SW 1271 (cell line): Measurements from ENCODE around the gene NGEF.

Experiments
- DNase-seq, 2 experiments: peaks; one replicate each; lab custom pipeline; 2025; lab: John Stamatoyannopoulos, UW

The NGEF gene

GRCh38 chr2:232885264-232885961, 127.6 kb downstream of the NGEF start:
- DNase-seq, result no peak

DNA sequence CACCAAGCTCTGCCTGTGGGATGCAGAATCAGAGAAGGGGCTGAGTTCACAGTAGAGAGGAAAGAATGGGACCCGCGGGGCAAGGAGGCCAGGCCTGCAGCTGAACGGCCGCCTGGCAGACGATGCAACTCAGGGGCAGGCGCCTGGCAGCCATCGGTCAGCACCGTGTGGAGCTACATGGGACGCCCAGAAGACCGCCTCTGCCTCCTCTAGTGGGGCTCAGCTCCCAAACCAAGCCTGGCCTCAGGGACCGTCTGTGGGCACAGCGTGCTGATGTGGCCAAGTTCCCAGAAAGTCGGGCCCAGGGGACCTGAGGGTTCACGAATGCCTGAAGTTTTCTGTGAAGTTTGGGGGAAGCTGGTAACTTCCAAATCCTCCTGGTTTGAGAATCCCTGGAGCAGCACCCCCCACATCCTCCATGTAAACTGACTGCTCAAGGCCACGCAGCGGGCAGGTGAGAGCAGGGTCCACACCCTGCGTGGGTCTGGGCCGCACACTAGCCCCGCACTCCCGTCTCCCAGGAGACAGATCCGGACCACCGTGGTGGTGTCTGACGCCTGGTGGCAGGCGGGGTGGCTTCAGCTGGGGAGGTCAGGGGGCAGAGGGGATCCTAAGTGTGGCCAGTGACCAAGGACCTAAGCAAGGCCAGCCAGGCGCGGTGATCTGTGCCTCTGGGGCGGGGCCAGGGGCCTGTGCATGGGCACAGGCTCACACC, 128.3 kb downstream of the NGEF start:
- DNase-seq, result no peak

- no peak for DNase-seq
These were observed 129.0 kb downstream of the NGEF start for GRCh38 chr2:232884001-232884421.

DNA sequence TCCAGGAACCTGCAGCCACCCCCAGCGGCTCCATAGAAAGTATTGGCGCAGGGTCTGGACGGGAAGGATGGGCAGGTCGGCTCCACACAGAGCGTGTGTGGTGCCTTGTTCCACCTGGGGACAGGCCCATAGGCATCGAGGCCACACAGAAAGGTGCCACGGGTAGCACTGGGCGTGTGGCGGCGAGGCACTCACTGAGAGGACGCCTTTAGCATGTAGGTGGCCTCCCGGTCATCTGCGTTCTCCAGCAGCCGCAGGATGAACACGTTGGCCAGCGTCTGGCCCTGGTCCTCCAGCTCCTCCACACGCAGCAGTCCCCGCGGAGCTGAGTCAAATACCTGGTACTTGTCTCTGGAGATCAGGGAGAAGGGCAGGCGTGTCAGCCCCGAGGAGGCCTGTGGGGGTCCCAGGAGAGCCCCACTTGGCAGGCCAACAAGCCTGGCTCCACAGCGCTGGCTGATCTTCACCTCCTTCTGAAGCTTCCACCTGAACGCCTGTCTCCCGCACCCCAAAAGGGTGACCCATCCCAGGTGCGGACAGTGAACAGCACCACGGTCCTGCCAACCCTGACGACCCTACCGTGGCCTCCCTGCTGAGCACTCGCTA, 129.8 kb downstream of the NGEF start:
- DNase-seq, result no peak

DNA sequence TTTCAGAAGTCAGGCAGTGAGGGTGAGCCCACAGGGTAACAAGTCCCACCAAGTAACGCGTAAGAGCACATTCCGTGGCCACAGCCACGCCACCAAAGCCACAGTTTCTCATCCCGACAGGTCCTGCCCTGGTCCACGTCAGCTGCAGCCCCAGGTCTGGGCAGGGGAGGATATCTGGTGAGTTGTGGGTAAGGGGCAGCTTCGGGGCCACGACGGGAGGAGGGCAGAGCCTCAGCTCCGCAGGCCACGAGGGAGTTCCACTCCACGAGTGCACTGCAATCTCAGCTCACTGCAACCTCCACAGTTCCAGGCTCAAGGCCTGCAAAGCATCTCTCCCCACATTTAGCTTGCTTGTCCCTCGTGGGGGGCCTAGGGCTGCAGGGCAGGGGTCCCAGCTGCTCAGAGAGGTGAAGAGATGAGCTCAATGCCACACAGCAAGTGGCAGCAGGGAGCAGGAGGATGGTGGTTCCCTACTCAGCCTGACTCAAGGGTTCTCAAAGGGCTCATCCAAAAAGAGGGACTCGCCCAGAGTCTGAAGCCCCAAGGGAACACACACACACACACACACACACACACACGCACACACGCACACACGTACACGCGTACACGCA, 130.4 kb downstream of the NGEF start:
- DNase-seq, result no peak

DNA sequence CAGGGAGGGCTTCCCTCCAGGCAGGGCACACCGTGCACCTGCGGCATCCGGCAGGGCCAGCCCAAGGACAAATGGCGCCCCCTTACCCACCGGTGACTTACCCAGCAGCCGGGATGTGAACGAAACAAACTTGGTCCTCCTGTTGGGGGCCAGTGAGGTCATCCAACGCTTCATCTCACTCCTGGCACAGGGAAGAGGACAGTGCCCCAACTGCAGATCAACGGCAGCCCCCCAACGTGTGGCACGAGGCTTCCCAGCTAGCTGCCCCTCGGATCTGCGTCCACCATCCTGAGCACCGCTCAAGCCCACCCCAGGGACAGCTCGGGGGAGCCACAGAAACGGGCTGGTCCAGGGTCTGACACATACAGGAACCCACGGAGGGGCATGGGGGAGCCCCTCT, 131.0 kb downstream of the NGEF start:
- no peak for DNase-seq

DNA sequence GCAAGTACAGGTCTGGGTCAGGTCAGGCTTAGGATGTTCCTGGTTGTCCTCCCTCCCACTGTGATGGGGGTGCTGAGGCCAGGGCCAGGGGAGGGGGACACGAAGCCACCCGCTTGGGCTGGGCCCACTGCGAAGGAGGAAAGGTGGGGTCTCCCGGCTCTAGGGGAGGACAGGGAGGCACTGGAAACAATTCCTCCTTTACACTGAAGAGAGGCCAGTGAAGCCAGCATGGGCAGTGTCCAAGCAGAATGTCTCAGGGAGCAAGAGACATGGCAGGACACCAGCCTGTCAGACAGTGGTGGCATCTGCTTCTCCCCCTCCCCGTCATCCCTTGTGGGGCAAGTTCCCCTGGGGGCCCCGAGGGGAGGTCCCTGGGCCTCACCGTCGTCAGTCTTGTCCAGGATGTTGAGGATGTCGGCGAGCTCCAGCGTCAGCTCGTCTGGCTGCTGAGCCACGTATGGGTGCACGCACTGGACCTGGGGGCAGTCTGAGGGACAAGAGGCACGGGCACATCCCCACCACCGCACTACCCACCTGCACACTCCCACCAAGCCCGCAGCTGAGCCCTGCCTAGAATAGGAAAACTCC, 132.2 kb downstream of the NGEF start:
- no peak for DNase-seq

- DNase-seq, result no peak
These were observed 133.2 kb downstream of the NGEF start for GRCh38 chr2:232879618-232880494.

DNA sequence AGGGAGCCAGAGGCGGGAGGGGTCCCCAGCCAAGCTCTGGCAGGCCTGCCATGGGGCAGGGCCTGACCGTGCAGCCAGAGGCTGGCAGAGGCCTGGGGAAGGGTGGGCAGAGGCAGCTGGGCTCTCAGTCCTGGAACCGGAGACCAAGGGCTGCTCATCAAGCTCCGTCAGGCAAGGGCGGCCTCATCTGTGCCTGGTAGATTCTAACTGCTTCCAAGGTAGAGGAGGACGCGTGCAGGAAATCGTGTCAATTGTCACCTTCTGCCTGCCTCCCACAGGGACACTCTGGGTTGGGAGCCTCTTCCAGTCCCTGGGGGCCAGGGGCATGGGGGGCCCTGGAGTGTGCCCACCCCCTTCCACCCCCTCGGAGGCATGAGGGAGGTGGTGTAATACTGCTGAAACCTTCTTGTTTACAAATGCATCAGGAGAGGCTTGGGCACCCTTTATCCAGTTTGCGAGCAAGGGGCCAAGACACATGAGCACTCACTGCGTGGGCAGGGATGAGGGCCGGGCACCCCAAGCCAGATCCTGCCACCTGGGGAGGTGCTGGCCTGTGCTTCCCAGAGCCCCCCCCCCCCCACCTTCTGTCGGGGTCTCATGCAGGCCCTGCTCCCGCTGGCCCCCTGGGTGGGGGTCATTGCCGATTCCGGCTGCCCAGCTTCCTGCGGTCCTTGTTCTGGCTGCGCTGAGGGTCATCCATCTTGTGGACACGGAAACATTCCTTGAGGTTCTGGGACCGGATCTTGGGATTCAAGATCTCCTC, 134.0 kb downstream of the NGEF start:
- no peak for DNase-seq

DNA sequence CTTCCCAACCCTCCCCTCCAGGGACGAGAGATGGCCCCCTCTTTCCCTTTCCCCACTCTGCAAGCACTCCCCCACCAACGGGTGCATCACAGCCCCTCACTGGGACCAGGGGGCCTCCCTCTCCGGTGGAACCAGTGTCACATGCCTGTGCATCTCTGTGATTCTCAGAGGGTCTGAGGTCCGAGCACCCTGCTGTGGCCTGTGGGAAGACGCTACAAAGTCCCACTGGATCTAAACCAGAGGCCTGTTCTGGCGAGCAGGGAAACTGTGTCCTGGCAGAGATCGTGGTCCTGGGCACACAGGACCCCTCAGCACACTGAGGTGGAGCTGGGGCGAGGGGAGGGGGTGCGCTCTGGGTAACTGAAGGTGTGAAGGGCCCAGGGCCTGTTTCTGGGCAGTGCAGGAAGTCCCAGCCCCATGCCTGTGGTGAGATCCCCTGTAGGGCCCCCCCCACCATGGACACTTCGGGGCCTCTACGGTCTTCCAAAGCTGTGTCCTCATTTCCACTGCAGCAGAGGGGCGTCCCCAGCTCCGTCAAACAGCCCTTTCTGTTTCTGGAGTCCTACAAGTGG, 135.0 kb downstream of the NGEF start:
- DNase-seq, result no peak

GRCh38 chr2:232876978-232877441, 136.0 kb downstream of the NGEF start:
- DNase-seq, result no peak

- DNase-seq, result no peak
These were observed 136.7 kb downstream of the NGEF start for GRCh38 chr2:232876161-232876977.

DNA sequence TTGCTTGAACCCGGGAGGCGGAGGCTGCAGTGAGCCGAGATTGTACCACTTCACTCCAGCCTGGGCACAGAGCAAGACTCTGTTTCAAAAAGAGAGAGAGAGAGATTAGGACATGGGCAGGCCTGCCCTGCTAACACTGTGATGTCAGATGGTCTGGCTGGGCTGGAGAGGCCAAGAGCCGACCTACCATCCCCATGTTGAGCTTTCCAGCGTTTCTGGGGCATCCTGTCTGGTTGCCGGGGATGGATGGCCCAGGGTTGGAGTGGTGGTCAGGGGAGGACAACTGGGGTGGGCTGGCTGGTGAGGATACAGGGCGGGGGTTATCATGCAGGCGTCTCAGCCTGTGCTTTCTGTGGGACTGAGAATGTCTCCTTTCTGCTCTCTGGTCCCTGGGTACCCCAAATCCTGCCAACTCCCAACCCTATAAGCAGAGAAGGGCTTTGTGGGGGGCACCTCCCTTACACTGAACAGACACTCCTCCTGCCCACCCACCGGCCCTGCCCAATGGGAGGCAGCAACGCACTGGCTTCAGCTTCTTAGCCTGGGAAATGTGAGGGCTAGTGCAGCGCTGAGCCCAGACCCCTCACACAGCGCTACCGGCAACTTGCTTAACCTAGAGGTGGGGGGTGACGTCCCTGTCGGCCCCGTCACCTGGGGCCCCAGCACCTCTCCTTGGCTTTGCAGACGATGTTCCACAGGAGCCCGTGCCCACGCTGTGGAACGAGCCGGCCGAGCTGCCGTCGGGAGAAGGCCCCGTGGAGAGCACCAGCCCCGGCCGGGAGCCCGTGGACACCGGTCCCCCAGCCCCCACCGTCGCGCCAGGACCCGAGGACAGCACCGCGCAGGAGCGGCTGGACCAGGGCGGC, 137.6 kb downstream of the NGEF start:
- no peak for DNase-seq

DNA sequence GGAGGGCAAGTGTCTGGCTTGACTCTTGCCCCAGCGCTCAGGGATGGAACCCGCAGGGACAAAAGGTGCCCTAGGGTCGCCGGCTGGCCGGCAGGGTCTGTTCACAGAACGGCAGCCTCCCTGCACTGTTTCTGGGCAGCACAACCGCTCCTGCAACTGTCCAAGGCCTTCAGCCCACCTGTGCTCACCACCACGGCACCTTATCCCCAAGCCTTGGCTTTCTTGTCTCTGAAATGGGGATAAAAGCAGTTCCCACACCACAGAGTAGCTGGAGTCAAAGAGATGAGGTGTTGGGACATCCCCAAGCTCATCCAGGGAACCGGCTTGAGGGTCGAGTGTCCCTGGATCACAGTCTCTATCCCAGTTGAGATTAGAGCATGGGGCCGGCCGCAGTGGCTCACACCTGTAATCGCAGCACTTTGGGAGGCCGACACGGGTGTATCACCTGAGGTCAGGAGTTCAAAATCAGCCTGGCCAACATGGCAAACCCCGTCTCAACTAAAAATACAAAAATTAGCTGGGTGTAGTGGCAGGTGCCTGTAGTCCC, 138.3 kb downstream of the NGEF start:
- no peak for DNase-seq

DNA sequence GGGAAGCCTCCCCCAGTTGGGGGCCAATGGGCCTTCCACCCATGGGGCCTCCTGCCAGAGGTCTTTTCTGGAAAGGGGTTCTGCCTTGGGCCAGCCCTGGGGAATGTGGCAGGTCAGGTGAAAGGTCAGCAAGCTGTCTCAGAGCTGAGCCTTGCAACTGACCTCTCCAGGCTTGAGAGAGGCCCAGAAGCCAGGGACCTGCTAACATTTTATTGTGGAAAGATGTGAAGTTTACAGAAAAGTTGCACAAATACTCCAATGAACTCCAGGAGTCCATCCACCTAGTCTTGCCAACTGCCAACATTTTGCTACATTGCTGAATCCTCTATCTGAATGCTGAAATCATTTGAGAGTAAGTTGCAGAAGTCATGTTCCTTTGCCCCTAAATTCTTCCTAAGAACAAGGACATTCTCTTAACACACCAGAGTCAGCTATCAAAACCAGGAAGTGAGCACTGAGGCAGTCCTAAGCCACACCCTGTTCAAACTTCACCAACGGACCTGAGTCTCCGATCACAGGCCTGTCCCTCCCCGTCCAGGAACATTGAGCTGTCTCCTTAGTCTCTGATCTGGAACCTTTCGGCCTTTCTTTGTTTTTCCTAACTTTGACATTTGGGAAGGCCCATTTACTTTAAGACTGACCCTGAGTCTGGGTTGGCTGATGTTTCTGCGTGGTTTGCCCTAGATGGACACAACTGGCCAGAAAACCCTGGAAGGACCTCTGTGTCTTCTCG, 139.0 kb downstream of the NGEF start:
- no peak for DNase-seq

DNA sequence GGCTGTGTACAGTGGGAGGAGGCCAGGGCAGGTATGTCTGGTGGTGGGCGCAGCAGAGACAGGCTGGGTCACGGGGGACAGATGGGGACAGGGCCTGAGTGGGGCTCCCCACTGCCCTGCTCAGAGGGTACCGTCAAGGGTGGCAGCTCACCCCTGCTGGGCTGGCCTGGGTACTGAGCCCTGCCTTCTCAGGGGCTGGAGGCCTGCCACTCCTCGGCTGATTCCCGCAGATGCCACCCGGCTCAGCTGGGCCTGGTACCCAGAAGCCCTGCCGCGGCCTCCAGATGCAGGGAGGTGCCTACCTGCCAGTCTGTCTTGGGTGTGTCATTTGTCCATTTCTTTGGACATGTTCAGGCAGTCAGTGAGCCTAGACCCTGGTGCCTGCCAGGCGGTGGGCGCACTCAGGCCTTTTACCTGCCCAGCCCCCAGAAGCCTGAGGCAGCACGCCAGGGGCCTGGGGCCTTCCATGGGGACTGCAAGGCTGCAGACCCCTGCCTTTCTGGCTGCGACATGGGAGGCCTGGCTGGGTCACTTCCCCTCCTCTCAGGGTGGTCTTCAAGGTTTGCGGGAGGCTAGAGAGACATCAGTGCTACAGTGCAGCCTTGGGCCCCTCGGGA, 139.7 kb downstream of the NGEF start:
- no peak for DNase-seq

DNA sequence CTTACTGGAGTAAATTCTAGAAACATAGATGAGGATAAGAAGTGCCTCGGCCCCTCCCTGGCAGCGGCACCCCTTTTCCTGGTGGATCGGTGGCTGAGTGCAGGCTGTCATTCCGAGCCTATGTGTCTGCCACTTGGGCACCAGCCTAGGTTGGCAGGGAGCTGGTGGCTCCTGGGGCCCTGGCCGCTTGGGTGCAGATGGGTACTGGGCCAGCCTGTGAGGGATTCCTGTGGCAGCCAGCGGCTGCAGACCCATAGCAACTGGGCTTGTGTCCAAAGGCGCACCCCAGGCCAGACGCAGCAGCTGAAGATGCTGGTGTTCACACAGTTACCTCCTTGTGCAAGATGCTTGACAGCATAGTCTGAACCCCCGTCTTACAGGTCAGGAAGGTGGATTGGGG, 140.2 kb downstream of the NGEF start:
- DNase-seq, result no peak
